ENCODE results near the gene BACE1. TPM values are rescaled to one million over a fixed set of nuclear protein-coding genes. Genes with fewer than 3 reads are reported as not detected.

The BACE1 gene
- polyA plus RNA-seq, 1 donor (not counting 4 experiments of a cell fraction or from before 2014, with no cell fraction given), result 8.5 TPM

DNA sequence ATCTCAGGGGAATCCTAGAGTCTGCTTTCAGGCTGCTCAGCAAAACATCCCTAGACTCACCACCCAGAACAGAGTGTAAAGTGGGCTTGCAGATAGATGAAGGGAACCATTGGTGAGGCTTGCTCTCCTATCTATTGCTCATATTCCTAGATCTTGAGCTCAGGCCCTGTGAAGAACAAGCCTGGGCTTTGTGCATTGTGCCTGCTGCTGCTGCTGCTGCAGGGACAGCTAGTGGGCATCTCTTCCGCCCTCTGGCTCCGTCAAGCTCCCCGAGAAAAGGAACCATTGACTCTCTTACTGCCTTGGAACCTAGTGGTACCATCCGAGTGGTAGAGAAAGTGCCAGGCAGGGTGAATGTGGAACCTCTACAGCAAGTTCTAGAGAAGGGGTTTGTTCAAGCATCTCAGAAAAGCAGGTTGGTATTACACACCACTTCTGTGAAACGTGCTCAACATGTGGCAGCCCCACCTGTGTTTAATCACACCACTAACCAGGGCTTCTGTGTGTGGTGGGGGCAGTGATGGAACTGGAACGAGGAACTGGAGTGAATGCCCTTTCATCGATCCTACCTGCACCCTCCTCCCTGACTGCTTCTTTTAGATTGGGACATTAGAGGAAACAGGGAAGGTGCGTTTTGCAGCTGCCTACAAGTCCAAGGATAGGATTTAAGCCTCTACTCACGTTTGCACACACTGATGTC, 20.5 kb downstream of the BACE1 start:
- Histone ChIP-seq H3K36me3 (ENCODE audit: control insufficient read depth in 2 of 2, extremely low read depth in 1 of 2, insufficient read depth in 2 of 2, low read length in 2 of 2) (peaks cover 6 to 8% of the 10 kb centered on the region in 2 experiments), H4K20me1 (ENCODE audit: control insufficient read depth, extremely low read depth, insufficient read depth, low read length) (no peaks in the 10 kb centered on the region), H3K27ac (ENCODE audit: control insufficient read depth, insufficient read depth, low read length) (no peak overlapping the region), H3K4me1 (ENCODE audit: control insufficient read depth, extremely low read depth, insufficient read depth, low read length) (no peaks in the 10 kb centered on the region), H3K9ac (ENCODE audit: control insufficient read depth, extremely low read depth, insufficient read depth, low read length) (no peak overlapping the region), H3K9me3 (ENCODE audit: control insufficient read depth, low read depth, low read length) (no peaks in the 10 kb centered on the region), H2AFZ (ENCODE audit: control insufficient read depth, low read length) (no peak overlapping the region), H3K79me2 (ENCODE audit: control insufficient read depth, insufficient read depth, low read length) (no peaks in the 10 kb centered on the region), H3K9me1 (ENCODE audit: control insufficient read depth, extremely low read depth, insufficient read depth, low read length) (no peaks in the 10 kb centered on the region), H3K4me2 (ENCODE audit: control insufficient read depth, extremely low read depth, insufficient read depth, low read depth, low read length) (no peak overlapping the region), H3K27me3 (ENCODE audit: control insufficient read depth, extremely low read depth, insufficient read depth, low read length) (no peaks in the 10 kb centered on the region), H3K4me3 (ENCODE audit: control insufficient read depth in 2 of 3, extremely low read depth in 1 of 3, insufficient read depth in 2 of 3, low read depth in 1 of 3, low read length in 3 of 3) (no peak overlapping the region)
- DNase-seq (ENCODE audit: low read depth, low spot score), result no peak
- FAIRE-seq, result no peak
- dilution Hi-C loops (cut with MboI; ENCODE audit: extremely low pct_ligation_motif_present, low sequenced_read_pairs), result no loop called here
- TF ChIP-seq, protein P1, sequence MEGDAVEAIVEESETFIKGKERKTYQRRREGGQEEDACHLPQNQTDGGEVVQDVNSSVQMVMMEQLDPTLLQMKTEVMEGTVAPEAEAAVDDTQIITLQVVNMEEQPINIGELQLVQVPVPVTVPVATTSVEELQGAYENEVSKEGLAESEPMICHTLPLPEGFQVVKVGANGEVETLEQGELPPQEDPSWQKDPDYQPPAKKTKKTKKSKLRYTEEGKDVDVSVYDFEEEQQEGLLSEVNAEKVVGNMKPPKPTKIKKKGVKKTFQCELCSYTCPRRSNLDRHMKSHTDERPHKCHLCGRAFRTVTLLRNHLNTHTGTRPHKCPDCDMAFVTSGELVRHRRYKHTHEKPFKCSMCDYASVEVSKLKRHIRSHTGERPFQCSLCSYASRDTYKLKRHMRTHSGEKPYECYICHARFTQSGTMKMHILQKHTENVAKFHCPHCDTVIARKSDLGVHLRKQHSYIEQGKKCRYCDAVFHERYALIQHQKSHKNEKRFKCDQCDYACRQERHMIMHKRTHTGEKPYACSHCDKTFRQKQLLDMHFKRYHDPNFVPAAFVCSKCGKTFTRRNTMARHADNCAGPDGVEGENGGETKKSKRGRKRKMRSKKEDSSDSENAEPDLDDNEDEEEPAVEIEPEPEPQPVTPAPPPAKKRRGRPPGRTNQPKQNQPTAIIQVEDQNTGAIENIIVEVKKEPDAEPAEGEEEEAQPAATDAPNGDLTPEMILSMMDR (optimal IDR thresholded peaks at IDR 0.05 in 1 of 3, IDR thresholded peaks at IDR 0.05 in 1 of 3, conservative IDR thresholded peaks at IDR 0.05 in 1 of 3; ENCODE audit: extremely low read depth in 1 of 3, insufficient read depth in 2 of 3, low read length in 3 of 3), result no peak
- TF ChIP-seq EZH2 (IDR thresholded peaks at IDR 0.05; ENCODE audit: low read length), result no peak

DNA sequence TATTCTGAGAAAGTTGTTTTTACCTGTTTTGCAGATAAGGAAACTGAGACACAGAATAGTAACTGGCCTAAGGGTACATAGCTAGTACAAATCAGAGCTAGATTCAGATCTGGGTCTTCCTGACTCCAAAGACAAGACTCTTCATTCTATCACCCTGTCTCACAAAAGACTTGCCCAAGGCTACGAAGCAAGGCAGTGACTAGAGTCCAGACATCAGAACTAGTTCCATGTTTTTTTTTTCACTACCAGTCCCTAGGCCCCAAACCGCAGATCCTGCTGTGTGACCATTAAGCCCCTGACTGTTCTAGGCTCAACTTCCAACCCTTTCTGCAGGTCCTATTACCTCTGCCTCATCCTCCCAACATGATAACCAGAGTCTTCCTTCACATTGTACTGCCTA, 23.4 kb downstream of the BACE1 start:
- H3K9me3 ChIP-seq (ENCODE audit: control insufficient read depth, low read depth, low read length), result no peaks in the 10 kb centered on the region
- no peaks in the 10 kb centered on the region for H4K20me1 ChIP-seq (ENCODE audit: control insufficient read depth, extremely low read depth, insufficient read depth, low read length)
- no peaks in the 10 kb centered on the region for H3K79me2 ChIP-seq (ENCODE audit: control insufficient read depth, insufficient read depth, low read length)
- H3K9me1 ChIP-seq (ENCODE audit: control insufficient read depth, extremely low read depth, insufficient read depth, low read length), result no peaks in the 10 kb centered on the region
- no peaks in the 10 kb centered on the region for H3K27me3 ChIP-seq (ENCODE audit: control insufficient read depth, extremely low read depth, insufficient read depth, low read length)
- TF ChIP-seq, protein P1 (optimal IDR thresholded peaks at IDR 0.05 in 1 of 3, IDR thresholded peaks at IDR 0.05 in 1 of 3, conservative IDR thresholded peaks at IDR 0.05 in 1 of 3; ENCODE audit: extremely low read depth in 1 of 3, insufficient read depth in 2 of 3, low read length in 3 of 3), result no peak
- TF ChIP-seq EZH2 (IDR thresholded peaks at IDR 0.05; ENCODE audit: low read length), result no peak
- no peak overlapping the region for H3K27ac ChIP-seq (ENCODE audit: control insufficient read depth, insufficient read depth, low read length)
- dilution Hi-C loops (cut with MboI; ENCODE audit: extremely low pct_ligation_motif_present, low sequenced_read_pairs), result no loop called here
- H3K9ac ChIP-seq (ENCODE audit: control insufficient read depth, extremely low read depth, insufficient read depth, low read length), result no peak overlapping the region
- FAIRE-seq (no peak), DNase-seq (ENCODE audit: low read depth, low spot score) (no peak)
- peaks cover 15 to 16% of the 10 kb centered on the region in 2 experiments for H3K36me3 ChIP-seq (ENCODE audit: control insufficient read depth in 2 of 2, extremely low read depth in 1 of 2, insufficient read depth in 2 of 2, low read length in 2 of 2)
- no peak overlapping the region for H2AFZ ChIP-seq (ENCODE audit: control insufficient read depth, low read length)
- H3K4me3 ChIP-seq (ENCODE audit: control insufficient read depth in 2 of 3, extremely low read depth in 1 of 3, insufficient read depth in 2 of 3, low read depth in 1 of 3, low read length in 3 of 3), result no peak overlapping the region
- no peak overlapping the region for H3K4me2 ChIP-seq (ENCODE audit: control insufficient read depth, extremely low read depth, insufficient read depth, low read depth, low read length)
- no peaks in the 10 kb centered on the region for H3K4me1 ChIP-seq (ENCODE audit: control insufficient read depth, extremely low read depth, insufficient read depth, low read length)
